GM23248 (cell line): ENCODE results near the gene FBXL3.

Source experiments
- EZH2 ChIP-seq: fragments of 200-600 bp; sonication (generic); IDR thresholded peaks from 2 replicates; pipeline ENCODE4 v1.6.1; 2018; ENCODE audit warnings: antibody characterized with exemption, mild to moderate bottlenecking; ENCODE audit not compliant: insufficient read depth, poor library complexity, severe bottlenecking
- EZH2phosphoT487 ChIP-seq: fragments of 200-600 bp; sonication (generic); IDR thresholded peaks from 2 replicates; pipeline ENCODE4 v1.6.1; 2018; ENCODE audit warnings: antibody characterized with exemption, moderate library complexity, mild to moderate bottlenecking, low read depth; ENCODE audit not compliant: insufficient read depth

GRCh38 chr13:76980075-76980718 lies 46.8 kb downstream of the FBXL3 start:
- TF ChIP-seq EZH2phosphoT487 (no peak), EZH2 (no peak)
